CD14-positive monocyte (primary cell): ENCODE measurements around the gene LHB. TPM values are rescaled to one million over a fixed set of nuclear protein-coding genes. Genes with fewer than 3 reads are reported as not detected.

Experiments
- DNase-seq, 3 donors: peaks; one replicate each; pipeline ENCODE4 v3.0.0-alpha.2; 2011 to 2022
- H2AFZ ChIP-seq: 2 replicates; pipeline ENCODE4 v1.6.0; 2012; ENCODE audit warnings: mild to moderate bottlenecking, low read depth, low read length, inconsistent platforms; ENCODE audit not compliant: insufficient read depth, poor library complexity, severe bottlenecking
- H3K27ac ChIP-seq, 2 donors: 1 replicate in 1 of 2; 2 replicates in 1 of 2; pipeline ENCODE4 v1.5.1; 2012 to 2013; ENCODE audit warnings: low read length in 2 of 2, control low read depth in 1 of 2, inconsistent platforms in 1 of 2, low read depth in 1 of 2, mild to moderate bottlenecking in 1 of 2
- H3K27me3 ChIP-seq, 2 donors: one replicate each; pipeline versions ENCODE4 v1.6.0 to v1.6.1; 2011 to 2013; ENCODE audit warnings: low read length in 2 of 2; ENCODE audit not compliant: control insufficient read depth in 2 of 2, insufficient read depth in 2 of 2
- H3K36me3 ChIP-seq, 2 donors: replicated peaks in 1 of 2; 1 replicate in 1 of 2; 2 replicates in 1 of 2; pipeline versions ENCODE4 v1.5.1 to v1.6.1; 2012 to 2013; ENCODE audit warnings: low read length in 2 of 2, control low read depth in 1 of 2, inconsistent platforms in 1 of 2, mild to moderate bottlenecking in 1 of 2; ENCODE audit not compliant: insufficient read depth in 2 of 2, control insufficient read depth in 1 of 2
- H3K4me1 ChIP-seq, 2 donors: 1 replicate in 1 of 2; 2 replicates in 1 of 2; pipeline versions ENCODE4 v1.5.1 to v1.6.1; 2012 to 2013; ENCODE audit warnings: low read length in 2 of 2, control low read depth in 1 of 2, inconsistent platforms in 1 of 2, mild to moderate bottlenecking in 1 of 2, moderate library complexity in 1 of 2; ENCODE audit not compliant: insufficient read depth in 2 of 2, control insufficient read depth in 1 of 2
- H3K4me2 ChIP-seq: replicated peaks from 2 replicates; pipeline ENCODE3; 2012; ENCODE audit warnings: low read length, moderate library complexity, mild to moderate bottlenecking; ENCODE audit not compliant: poor library complexity, severe bottlenecking; ENCODE audit errors: extremely low read depth
- H3K4me3 ChIP-seq, 3 experiments: fragments of 200-600 bp in 1 of 3; sonication (generic) in 1 of 3; replicated peaks in 1 of 3; 1 replicate in 2 of 3; 2 replicates in 1 of 3; pipeline ENCODE4 v1.5.1; 2011 to 2013; ENCODE audit warnings: low read length in 3 of 3, mild to moderate bottlenecking in 3 of 3, control low read depth in 2 of 3, low read depth in 2 of 3, inconsistent platforms in 1 of 3, moderate library complexity in 1 of 3
- H3K79me2 ChIP-seq: 2 replicates; pipeline ENCODE4 v1.6.0; 2012; ENCODE audit warnings: mild to moderate bottlenecking, control low read depth, inconsistent platforms, low read length, moderate library complexity; ENCODE audit not compliant: insufficient read depth
- H3K9ac ChIP-seq: 2 replicates; pipeline ENCODE4 v1.6.0; 2017; ENCODE audit warnings: low read length, mild to moderate bottlenecking; ENCODE audit not compliant: insufficient read depth, poor library complexity, severe bottlenecking
- H3K9me3 ChIP-seq, 2 donors: replicated peaks in 1 of 2; 1 replicate in 1 of 2; 2 replicates in 1 of 2; pipeline versions ENCODE4 v1.5.1 to v1.6.1; 2012 to 2013; ENCODE audit warnings: low read length in 2 of 2, control low read depth in 1 of 2; ENCODE audit not compliant: control insufficient read depth in 1 of 2, insufficient read depth in 1 of 2
- H4K20me1 ChIP-seq: 2 replicates; pipeline ENCODE4 v1.6.0; 2012; ENCODE audit warnings: mild to moderate bottlenecking, low read length, control low read depth, moderate library complexity; ENCODE audit not compliant: insufficient read depth
- H3K27ac Mint-ChIP-seq, 7 donors: one replicate each; pipeline ENCODE4 v1.8.0; 2020; ENCODE audit warnings: mild to moderate bottlenecking in 7 of 7, mixed read lengths in 7 of 7, moderate library complexity in 6 of 7, inconsistent platforms in 2 of 7
- H3K27me3 Mint-ChIP-seq, 3 donors: one replicate each; pipeline ENCODE4 v1.8.0; 2021 to 2022; ENCODE audit warnings: low read depth in 3 of 3, mild to moderate bottlenecking in 3 of 3, mixed read lengths in 3 of 3, moderate library complexity in 3 of 3, inconsistent platforms in 1 of 3
- H3K36me3 Mint-ChIP-seq, 2 donors: one replicate each; pipeline ENCODE4 v1.8.0; 2020; ENCODE audit warnings: mixed read lengths in 2 of 2, inconsistent platforms in 1 of 2, mild to moderate bottlenecking in 1 of 2
- H3K4me1 Mint-ChIP-seq: one replicate; pipeline ENCODE4 v1.8.0; 2020; ENCODE audit warnings: mild to moderate bottlenecking, mixed read lengths
- H3K4me3 Mint-ChIP-seq, 2 donors: one replicate each; pipeline ENCODE4 v1.8.0; 2020; ENCODE audit warnings: mild to moderate bottlenecking in 2 of 2, mixed read lengths in 2 of 2, moderate library complexity in 1 of 2
- H3K9me3 Mint-ChIP-seq, 7 donors: one replicate each; pipeline ENCODE4 v1.8.0; 2020 to 2022; ENCODE audit warnings: mixed read lengths in 7 of 7, mild to moderate bottlenecking in 6 of 7, moderate library complexity in 6 of 7, inconsistent platforms in 2 of 7
- CTCF ChIP-seq: fragments of 200-600 bp; IDR thresholded peaks from one replicate; pipeline ENCODE4 v1.8.0; 2022; ENCODE audit warnings: antibody characterized with exemption, mild to moderate bottlenecking
- WGBS: methylation state at CpG from one replicate; pipeline ENCODE4 v1.1.5; 2013; ENCODE audit warnings: missing lambda C conversion rate; ENCODE audit not compliant: insufficient coverage; 5-methylcytosine and 5-hydroxymethylcytosine counted together
- intact Hi-C, 2 donors: fragments of 100-400 bp; cut with micrococcal nuclease; formaldehyde crosslinking; loops; one replicate each; pipeline versions ENCODE4 v1.15.0 to v1.15.1; 2023
- polyA plus RNA-seq, 3 donors: library from polyadenylated mRNA; depleted of rRNA in 1 of 3; unstranded in 2 of 3; stranded (reverse) in 1 of 3; fragments of 300-500 nt in 2 of 3; fragments of >200 nt in 1 of 3; fragmentation: Illumina TruSeq in 2 of 3; gene quantifications; 1 replicate in 2 of 3; 2 replicates in 1 of 3; pipeline ENCODE4 v1.2.3, GENCODE V29; 2012 to 2021

LHB gene
- polyA plus RNA-seq, 3 donors, result 0.48 TPM; not detected in 2

- Histone ChIP-seq H3K27ac (no peak overlapping the region), H3K27me3 (peaks cover 14 to 49% of the 10 kb centered on the region in 2 donors)
- intact Hi-C loops, result no loop called here
These were observed 918 bp upstream of the LHB start for GRCh38 chr19:49017666-49018351.

More at GRCh38 chr19:49017666-49018351, 918 bp upstream of the LHB start:
- peak overlapping the region; percentile 18 to 76 (median 50) for H3K4me3 ChIP-seq
- WGBS, result under 1% methylated on average over 59 of the region's 62 CpGs
- Mint-ChIP-seq H3K27me3 (peaks cover 36 to 48% (median 48%) of the 10 kb centered on the region in 3 donors), H3K4me3 (peak overlapping the region; percentile 91 to 96), H3K27ac (no peak overlapping the region), H3K9me3 (peaks cover 0 to 10% (median 5%) of the 10 kb centered on the region in 7 donors), H3K4me1 (peaks cover 29% of the 10 kb centered on the region), H3K36me3 (peaks cover 29 to 42% of the 10 kb centered on the region in 2 donors)
- no peaks in the 10 kb centered on the region for H3K9me3 ChIP-seq
- peak overlapping the region; percentile 78 for H2AFZ ChIP-seq
- DNase-seq, result peak in 2 of 3 donors; percentile 27 to 37
- peaks cover 24 to 29% of the 10 kb centered on the region in 2 donors for H3K4me1 ChIP-seq
- no peaks in the 10 kb centered on the region for H3K79me2 ChIP-seq
- peak; percentile 67 for TF ChIP-seq CTCF
- peak overlapping the region; percentile 79 for H3K4me2 ChIP-seq
- H4K20me1 ChIP-seq, result no peaks in the 10 kb centered on the region
- H3K9ac ChIP-seq, result peak overlapping the region; percentile 21
- H3K36me3 ChIP-seq, result peaks cover 23 to 25% of the 10 kb centered on the region in 2 donors
